Measurements from ENCODE around the gene ZFP3.
"Not testable (repeated sequence)": the region's sequence is repeated elsewhere in the genome, so short reads cannot be mapped to it uniquely, and the experiment has no call there.

ZFP3 gene

DNA sequence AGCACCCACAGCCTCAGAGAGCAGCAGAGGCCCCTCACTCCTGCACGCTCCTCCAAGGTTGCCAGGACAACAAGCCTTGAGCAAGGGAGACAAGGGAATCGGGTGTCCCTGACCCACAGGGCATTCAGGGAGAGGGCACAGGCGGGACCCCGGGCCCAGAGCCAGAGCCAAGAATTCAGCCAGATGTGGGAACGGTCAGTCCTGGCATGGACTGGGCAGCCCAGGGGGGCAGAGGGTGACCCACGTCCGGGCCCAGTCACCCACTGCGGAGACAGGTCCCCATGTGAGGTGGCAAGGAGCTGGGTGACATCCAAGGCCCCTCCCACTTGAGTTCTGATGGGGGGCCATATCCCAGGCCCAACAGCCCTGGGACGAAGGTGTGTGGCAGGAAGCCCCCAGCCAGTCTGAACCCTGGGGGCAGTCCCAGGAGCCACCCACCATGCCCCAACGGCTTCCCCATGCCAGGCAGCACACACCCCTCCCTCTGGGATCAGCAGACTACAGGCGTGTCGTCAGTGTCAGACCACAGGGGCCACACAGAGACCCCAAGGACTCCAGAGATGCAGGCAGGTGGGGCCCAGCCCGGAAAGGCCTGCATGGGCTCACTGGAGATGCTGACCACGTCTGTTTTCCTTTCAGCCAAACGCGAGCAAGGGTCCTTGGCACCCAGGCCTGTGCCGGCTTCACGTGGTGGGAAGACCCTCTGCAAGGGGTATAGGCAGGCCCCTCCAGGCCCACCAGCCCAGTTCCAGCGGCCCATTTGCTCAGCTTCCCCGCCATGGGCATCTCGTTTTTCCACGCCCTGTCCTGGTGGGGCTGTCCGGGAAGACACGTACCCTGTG is 60.6 kb downstream of the ZFP3 start:
- no peak for DNase-seq (ENCODE audit: low spot score)

DNA sequence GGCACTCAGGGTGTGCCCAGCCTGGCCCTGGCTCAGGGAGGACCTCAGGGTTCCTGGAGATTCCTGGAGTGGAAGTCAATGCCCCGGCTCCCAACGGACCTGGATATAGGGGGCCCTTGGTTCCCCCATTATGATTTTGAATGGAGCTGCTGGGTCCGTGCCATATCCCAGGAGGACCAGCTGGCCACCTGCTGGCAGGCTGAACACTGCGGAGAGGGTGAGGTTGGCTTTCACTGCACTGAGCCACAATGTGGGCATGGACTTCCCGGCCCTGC is 61.1 kb downstream of the ZFP3 start:
- no peak for DNase-seq (ENCODE audit: low spot score)

DNA sequence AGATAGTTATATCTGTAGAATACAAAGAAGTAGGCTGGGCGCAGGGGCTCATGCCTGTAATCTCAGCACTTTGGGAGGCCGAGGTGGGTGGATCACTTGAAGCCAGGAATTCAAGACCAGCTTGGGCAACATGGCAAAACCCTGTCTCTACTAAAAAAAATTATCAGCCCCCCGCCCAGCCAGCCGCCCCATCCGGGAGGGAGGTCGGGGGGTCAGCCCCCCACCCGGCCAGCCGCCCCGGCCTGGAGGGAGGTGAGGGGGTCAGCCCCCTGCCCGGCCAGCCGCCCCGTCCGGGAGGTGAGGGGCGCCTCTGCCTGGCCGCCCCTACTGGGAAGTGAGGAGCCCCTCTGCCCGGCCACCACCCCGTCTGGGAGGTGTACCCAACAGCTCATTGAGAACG is 64.6 kb downstream of the ZFP3 start:
- not testable (repeated sequence) for DNase-seq (ENCODE audit: low spot score)
